GM12891 (cell line): ENCODE measurements around the gene SLC23A3.

Experiments
- PAX5 ChIP-seq: IDR thresholded peaks from 2 replicates; pipeline ENCODE4 v1.6.1; 2011; ENCODE audit warnings: low read length, moderate library complexity, mild to moderate bottlenecking; ENCODE audit not compliant: insufficient read depth, severe bottlenecking
- POLR2A ChIP-seq: IDR thresholded peaks from 2 replicates; pipeline ENCODE4 v1.6.1; 2011; ENCODE audit warnings: low read depth, low read length, control low read depth
- POLR2AphosphoS5 ChIP-seq: IDR thresholded peaks from 2 replicates; pipeline ENCODE4 v1.6.1; 2011; ENCODE audit warnings: low read depth, low read length, control low read depth
- POU2F2 ChIP-seq: IDR thresholded peaks from 2 replicates; pipeline ENCODE4 v1.6.1; 2011; ENCODE audit warnings: low read depth, mild to moderate bottlenecking, control low read depth, low read length, moderate library complexity
- SPI1 ChIP-seq: IDR thresholded peaks from 2 replicates; pipeline ENCODE4 v1.6.1; 2011; ENCODE audit warnings: low read depth, low read length, control low read depth
- TAF1 ChIP-seq: IDR thresholded peaks from 2 replicates; pipeline ENCODE4 v1.6.1; 2011; ENCODE audit warnings: low read depth, low read length, control low read depth

DNA sequence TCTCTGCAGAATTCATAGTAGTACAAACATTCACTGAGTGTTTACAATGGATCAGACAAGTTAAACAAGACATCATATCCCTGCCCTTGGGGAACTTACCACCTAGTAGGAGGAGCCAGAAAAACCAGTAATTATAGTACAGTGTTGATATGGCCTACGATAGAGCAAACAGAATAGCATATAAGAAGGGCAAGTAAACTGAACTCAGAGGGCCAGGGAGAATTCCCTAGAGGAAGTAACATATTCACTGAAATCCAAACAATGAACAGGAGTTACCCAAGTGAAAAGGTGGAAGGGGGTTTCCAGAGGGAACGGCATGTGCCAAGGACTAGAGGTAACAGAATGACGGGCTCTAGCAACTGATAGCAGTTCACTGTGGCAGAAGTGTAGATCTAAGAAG is 43.3 kb downstream of the SLC23A3 start:
- TF ChIP-seq POLR2AphosphoS5 (no peak), POLR2A (no peak), TAF1 (no peak), SPI1 (no peak), POU2F2 (no peak), PAX5 (no peak)
